Ecto neural progenitor cell (in vitro differentiated cells): ENCODE data around the gene OR51A4.
"Not testable (repeated sequence)": the region's sequence is repeated elsewhere in the genome, so short reads cannot be mapped to it uniquely, and the experiment has no call there.

Experiments used
- DNase-seq: peaks from one replicate; pipeline ENCODE4 v3.0.0-alpha.2; 2018; ENCODE audit warnings: low spot score

OR51A4 gene

DNA sequence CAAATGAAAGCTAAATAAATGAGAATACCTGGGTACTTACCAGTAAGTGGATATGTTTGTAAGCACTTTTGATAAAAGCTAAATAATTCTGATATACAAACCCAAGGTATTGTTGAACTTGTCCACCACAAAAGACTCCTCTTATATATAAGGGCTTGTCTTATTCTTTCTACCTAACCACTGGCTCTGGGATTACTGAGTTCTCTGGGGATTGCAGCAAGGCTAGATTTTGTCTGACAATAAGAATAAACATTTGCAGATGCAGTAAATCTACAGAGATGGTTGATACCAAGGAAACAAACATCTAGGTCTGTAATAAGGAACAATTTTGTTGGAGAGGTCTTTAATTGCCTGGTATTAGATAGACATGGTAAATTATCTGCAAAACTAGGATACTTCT, at the start of gene OR51A4:
Gene OR51A4 (minus strand): TSS at position 101 of the 400 bp plus-strand sequence. CDS start 505 bp downstream, outside the sequence.
- DNase-seq, result no peak

- no peak for DNase-seq
Observed at GRCh38 chr11:4994551-4994950, 47.1 kb upstream of the OR51A4 start, which contains the start of gene OR51L1. Gene OR51L1, plus strand, starts transcription at chr11:4994851. Its CDS starts 4,132 bp downstream, at chr11:4998983.

GRCh38 chr11:4991060-4991459, 43.7 kb upstream of the OR51A4 start:
- DNase-seq, result no peak

- no peak for DNase-seq
Observed at GRCh38 chr11:4983841-4984240, 36.4 kb upstream of the OR51A4 start.

DNA sequence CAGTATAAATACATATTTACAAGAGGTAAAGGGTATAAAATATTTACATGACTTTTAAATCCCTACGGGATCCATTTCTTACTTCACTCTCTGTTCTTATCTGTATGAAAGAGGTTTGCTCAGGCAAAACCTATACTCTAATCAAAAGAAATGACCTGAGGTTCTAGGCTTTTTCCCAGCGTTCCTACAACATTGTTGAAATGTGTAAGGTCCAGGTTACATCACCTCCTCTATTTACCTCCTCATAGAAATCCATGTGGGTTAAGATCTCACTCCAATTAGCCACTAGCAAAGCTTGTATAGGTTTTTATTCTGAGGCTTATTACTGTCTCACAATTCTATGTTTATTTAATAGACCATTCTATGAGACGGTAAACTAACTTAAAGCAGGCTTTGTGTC, 35.3 kb upstream of the OR51A4 start:
- DNase-seq, result no peak

DNA sequence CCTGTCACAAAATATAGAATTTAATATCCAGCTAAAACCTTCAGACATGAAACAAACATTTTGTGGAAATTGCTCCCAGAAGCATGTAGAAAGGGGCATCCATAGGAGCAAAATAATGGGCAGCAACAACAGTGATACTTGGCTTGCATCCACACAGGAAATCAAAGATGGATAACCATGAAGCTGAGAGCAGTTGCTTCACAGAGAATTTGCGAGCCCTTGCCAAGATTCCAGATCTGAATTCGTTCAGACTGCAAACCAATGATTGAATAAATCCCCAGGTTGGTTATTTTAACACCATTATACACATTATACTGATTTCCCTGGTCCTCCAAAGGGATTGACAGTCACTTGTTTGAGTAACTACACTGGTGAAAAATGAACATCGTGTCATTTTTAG, 31.6 kb upstream of the OR51A4 start:
- no peak for DNase-seq

GRCh38 chr11:4975436-4975835, 28.0 kb upstream of the OR51A4 start:
- DNase-seq, result no peak

GRCh38 chr11:4962816-4963215, 15.4 kb upstream of the OR51A4 start:
- no peak for DNase-seq

- DNase-seq, result no peak
Observed at GRCh38 chr11:4960877-4961276, 13.5 kb upstream of the OR51A4 start.

DNA sequence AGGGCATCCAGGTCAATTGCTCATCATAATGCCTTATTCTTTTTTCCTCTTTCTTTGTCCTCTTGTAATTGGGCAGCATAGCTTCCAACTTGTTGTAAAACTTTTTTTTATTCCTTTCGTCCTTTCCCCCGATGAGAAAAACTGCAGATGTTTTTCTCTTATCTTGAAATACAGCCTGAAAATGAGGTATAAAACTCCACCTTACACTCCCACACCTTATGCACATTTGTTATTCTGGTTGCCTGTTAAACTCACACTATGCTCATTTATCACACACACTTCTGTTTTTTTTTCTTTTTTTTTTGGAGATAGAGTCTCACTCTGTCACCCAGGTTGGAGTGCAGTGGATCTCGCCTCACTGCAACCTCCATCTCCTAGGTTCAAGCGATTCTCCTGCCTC, 10.0 kb upstream of the OR51A4 start:
- no peak for DNase-seq

DNA sequence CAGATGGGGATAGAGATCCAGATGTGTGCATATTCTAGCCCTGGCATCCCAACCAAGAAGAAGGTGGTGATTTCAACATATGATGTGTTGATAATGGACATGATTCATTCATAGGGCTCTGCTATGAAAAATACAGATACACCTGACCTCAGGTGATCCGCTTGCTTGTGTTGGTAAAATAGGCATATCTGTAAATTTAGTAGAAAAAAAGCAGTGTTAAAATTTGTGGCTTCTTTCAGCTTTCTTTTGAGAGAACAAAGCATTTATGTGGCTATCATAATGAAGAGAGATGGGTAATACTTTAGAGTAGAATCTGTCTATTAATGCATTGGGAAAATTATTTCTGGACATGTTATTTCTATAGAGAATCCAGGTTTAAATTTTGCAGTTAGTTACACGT, 8.2 kb upstream of the OR51A4 start, which contains the start of gene OR51A2:
Gene OR51A2 (minus strand): TSS at position 101 of the 400 bp plus-strand sequence. CDS start 0 bp downstream, at position 101.
- not testable (repeated sequence) for DNase-seq

- DNase-seq, result no peak
Observed at GRCh38 chr11:4936745-4937144, 10.7 kb downstream of the OR51A4 start.

DNA sequence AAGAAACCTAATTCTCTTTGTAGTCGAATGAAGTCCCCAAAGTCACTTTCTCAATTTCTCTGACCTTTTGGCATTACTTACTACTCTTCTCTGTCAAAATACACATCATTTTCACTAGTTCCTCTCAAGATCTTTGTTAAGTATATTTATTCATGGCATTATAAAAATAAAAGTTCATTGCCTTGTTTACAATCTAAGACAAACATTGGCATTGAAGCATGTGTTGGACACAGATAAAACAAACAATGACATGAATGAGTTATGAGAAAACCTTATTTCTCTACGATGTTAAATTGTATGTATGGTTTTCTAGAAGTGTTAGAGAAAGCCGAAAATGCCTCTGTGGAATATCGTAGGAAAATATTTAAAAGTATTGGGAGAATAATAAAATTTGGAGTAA, 14.7 kb downstream of the OR51A4 start:
- DNase-seq, result no peak

DNA sequence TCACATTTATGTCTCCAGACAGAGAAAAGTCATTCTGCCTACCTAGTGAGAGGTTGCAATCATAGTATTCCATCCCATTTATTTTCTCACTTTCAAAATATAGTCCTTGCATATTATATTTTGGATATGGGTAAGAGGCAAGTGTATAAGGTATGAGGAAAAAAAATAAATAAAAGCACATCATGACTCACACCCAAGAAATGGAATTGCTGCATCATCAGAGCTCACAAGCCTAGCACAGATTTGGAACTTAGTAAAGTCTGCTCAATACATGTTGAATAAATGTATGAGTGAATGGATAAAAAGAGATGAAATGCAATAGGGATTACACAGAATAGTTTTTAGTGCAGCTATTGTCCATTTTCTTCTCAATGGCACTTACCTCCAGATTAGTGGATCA, 20.8 kb downstream of the OR51A4 start:
- DNase-seq, result no peak

DNA sequence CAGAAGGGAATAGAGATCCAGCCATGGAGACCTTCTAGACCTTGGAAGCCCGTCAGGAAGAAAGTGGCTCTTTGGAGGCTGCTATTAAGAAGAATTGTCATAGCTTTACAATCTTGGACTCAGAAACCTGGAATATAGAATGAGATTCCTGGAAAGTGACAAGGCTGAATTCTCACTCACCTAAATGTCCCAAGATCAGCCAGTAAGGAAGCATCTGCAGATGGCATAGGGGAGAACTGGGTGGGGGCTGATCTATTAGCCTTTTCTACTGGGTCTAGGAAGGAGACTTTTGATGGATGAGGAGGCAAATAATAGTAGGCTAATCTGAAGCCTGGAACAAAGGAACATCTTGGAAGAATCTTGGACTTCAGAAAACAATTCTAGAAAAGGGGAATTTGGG, 23.2 kb downstream of the OR51A4 start, which contains the start of gene OR51G1:
Gene OR51G1 (minus strand): TSS at position 101 of the 400 bp plus-strand sequence. CDS start 0 bp downstream, at position 101.
- no peak for DNase-seq

DNA sequence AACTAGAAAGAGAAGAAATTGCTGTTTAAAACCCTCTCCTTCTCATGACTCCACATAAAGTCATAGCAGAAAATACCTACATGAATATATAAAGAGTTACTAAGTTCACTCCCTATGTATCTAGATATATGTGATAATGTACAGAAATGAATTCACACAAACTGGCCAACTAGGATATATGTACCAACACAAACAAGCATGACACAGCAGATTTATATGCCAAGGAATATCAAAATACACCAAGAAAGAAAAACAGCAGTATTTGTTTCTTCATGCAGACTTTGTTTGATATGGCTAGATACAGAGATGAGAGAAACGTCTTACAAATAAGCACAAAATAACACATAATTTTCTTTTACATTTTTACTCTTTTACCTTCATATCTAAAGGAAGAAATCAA, 25.1 kb downstream of the OR51A4 start:
- DNase-seq, result no peak

DNA sequence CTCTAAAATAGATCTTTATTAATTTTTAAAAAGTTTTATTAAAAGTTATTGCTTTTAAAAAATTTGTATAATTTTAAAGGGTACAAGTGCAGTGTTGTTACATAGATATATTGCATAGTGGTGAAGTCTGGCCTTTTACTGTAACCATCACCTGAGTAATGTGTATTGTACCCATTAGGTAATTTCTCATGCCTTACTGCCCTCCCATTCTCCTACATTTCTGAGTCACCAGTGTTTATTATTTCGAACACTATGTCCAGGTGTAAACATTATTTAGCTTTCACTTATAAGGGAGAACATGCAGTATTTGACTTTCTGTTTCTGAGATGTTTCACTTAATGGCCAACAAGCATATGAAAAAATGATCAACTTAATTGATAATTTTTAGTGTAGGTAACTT, 25.6 kb downstream of the OR51A4 start:
- no peak for DNase-seq

- DNase-seq, result no peak
Observed at GRCh38 chr11:4919250-4919649, 28.2 kb downstream of the OR51A4 start, which contains the start of gene OR51G2. Gene OR51G2, minus strand, starts transcription at chr11:4919350. Its CDS starts 3,687 bp downstream, at chr11:4915663.

GRCh38 chr11:4916581-4916980, 30.8 kb downstream of the OR51A4 start:
- no peak for DNase-seq

DNA sequence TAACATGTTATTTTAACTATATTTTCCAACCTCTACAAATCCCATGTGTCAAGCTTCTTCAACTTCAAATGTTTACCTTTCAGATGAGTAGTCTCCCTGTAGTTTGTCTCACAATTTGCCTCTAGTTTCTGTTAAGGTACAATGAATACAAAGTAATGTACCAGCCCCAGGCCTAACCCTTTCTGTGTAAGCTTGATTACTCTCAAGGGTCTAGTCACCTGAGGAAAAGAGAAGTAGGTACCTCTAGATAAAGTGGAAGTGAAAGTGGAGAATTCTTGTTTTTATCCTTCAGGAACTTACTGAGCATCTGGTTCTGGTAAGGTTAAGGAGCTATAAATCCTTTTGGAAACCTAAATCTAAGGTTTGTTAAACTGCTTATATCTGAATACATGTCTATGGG, 43.9 kb downstream of the OR51A4 start, which contains the start of gene OR51A7:
Gene OR51A7 (plus strand): TSS at position 300 of the 400 bp plus-strand sequence. CDS start 3,587 bp downstream, outside the sequence.
- no peak for DNase-seq
